H1 (cell line): ENCODE data around the gene SPTB. TPM values are rescaled to one million over a fixed set of nuclear protein-coding genes. Genes with fewer than 3 reads are reported as not detected.

Experiments used
- GTF2F1 ChIP-seq: IDR thresholded peaks from 2 replicates; pipeline ENCODE4 v1.6.1; 2012; ENCODE audit warnings: low read depth, low read length, improper control_type of control experiment, borderline replicate concordance
- JUN ChIP-seq: IDR thresholded peaks from 2 replicates; pipeline ENCODE4 v1.6.1; 2011; ENCODE audit warnings: low read depth, mild to moderate bottlenecking, improper control_type of control experiment, low read length
- NANOG ChIP-seq: IDR thresholded peaks from 2 replicates; pipeline ENCODE4 v1.6.1; 2011; ENCODE audit warnings: low read length, low read depth, mild to moderate bottlenecking, inconsistent platforms; ENCODE audit not compliant: insufficient read depth, poor library complexity, severe bottlenecking
- POLR2A ChIP-seq, 2 experiments: IDR thresholded peaks; 1 replicate in 1 of 2; 2 replicates in 1 of 2; pipeline ENCODE4 v1.6.1; 2011; ENCODE audit warnings: low read depth in 2 of 2, low read length in 2 of 2, mild to moderate bottlenecking in 2 of 2; ENCODE audit errors: control extremely low read depth in 1 of 2
- RBBP5 ChIP-seq: IDR thresholded peaks from 2 replicates; pipeline ENCODE4 v1.7.1; 2012; ENCODE audit warnings: low read depth, mild to moderate bottlenecking, inconsistent platforms, low read length, moderate library complexity, borderline replicate concordance
- RXRA ChIP-seq: IDR thresholded peaks from 2 replicates; pipeline ENCODE4 v1.6.1; 2011; ENCODE audit warnings: low read depth, mild to moderate bottlenecking, low read length, moderate library complexity; ENCODE audit not compliant: insufficient read depth
- TBP ChIP-seq: IDR thresholded peaks from 2 replicates; pipeline ENCODE4 v1.6.1; 2011; ENCODE audit warnings: low read depth, low read length, improper control_type of control experiment
- polyA plus RNA-seq, 7 experiments: library from polyadenylated mRNA; depleted of rRNA in 3 of 7; stranded (reverse) in 5 of 7; unstranded in 2 of 7; fragments of >200 nt in 5 of 7; fragments of 200-250 nt in 2 of 7; gene quantifications; 1 replicate in 5 of 7; 2 replicates in 1 of 7; 4 replicates in 1 of 7; pipeline versions ENCODE4 v1.2.1 to v1.2.3, GENCODE V29; 2011 to 2013; ENCODE audit warnings: missing spikeins in 2 of 7, mixed read lengths in 2 of 7
- total RNA-seq: library from RNA; stranded (reverse); fragmentation: NEBNext Ultra II Directional; extraction: Animal tissue kit (Norgen Biotek cat#: 25700); gene quantifications from 2 replicates; pipeline ENCODE4 v1.2.1, GENCODE V29; 2021
- TF ChIP-seq, protein P1 (sequence below): IDR thresholded peaks from 2 replicates; pipeline ENCODE4 v1.6.1; 2012; ENCODE audit warnings: inconsistent platforms

Gene SPTB
- total and polyA plus RNA-seq, 2 of the 8 experiments (the other 6 are each of a cell fraction or from before 2014, with no cell fraction given) = 0.30 to 2.4 TPM

DNA sequence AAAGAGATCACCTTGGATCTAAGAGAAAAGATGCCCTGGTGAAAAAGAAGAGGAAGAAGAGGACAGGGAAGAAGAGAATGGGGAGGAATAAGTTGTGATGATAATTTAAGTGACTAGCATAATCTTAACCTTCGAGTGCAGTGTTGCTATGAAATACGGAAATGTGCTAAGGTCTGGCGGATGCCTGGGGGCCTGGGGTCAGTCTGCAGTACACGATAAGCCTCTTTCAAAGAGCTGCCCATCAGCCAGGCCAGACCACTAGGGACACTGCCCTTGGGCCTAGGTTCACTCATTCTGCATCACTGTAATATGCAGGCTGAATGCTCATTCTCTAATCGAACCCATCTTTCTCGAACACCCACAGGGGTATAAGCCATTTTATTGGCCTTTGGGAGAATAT is 92.1 kb downstream of the SPTB start (continued):
- TF ChIP-seq NANOG (no peak), GTF2F1 (no peak), RBBP5 (no peak), TBP (no peak), POLR2A (IDR thresholded peaks at IDR 0.05; ENCODE audit: control extremely low read depth in 1 of 2, low read depth in 2 of 2, low read length in 2 of 2) (no peak), RXRA (no peak), JUN (no peak)
- TF ChIP-seq, protein P1, sequence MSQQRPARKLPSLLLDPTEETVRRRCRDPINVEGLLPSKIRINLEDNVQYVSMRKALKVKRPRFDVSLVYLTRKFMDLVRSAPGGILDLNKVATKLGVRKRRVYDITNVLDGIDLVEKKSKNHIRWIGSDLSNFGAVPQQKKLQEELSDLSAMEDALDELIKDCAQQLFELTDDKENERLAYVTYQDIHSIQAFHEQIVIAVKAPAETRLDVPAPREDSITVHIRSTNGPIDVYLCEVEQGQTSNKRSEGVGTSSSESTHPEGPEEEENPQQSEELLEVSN = no peak
- TF ChIP-seq, all 59 proteins: peak for 0
